Muscle layer of duodenum (tissue), 2 donors: Measurements from ENCODE around the gene DMRTB1.
"Not testable (repeated sequence)": the region's sequence is repeated elsewhere in the genome, so short reads cannot be mapped to it uniquely, and the experiment has no call there.

Experiments used
- H3K27ac ChIP-seq: one replicate; pipeline ENCODE4 v1.7.0; 2013; ENCODE audit warnings: mild to moderate bottlenecking, low read length
- H3K27me3 ChIP-seq: one replicate; pipeline ENCODE4 v1.7.0; 2013; ENCODE audit warnings: low read depth, mild to moderate bottlenecking, control low read depth, low read length
- H3K36me3 ChIP-seq, 2 donors: one replicate each; pipeline ENCODE4 v1.7.0; 2013; ENCODE audit warnings: low read length in 2 of 2, control low read depth in 1 of 2, mild to moderate bottlenecking in 1 of 2; ENCODE audit not compliant: insufficient read depth in 2 of 2, control insufficient read depth in 1 of 2
- H3K4me1 ChIP-seq, 2 donors: one replicate each; pipeline ENCODE4 v1.7.0; 2013; ENCODE audit warnings: low read length in 2 of 2, mild to moderate bottlenecking in 2 of 2, control low read depth in 1 of 2, moderate library complexity in 1 of 2; ENCODE audit not compliant: insufficient read depth in 2 of 2, control insufficient read depth in 1 of 2
- H3K4me3 ChIP-seq, 2 donors: one replicate each; pipeline ENCODE4 v1.7.0; 2013; ENCODE audit warnings: low read length in 2 of 2, low read depth in 1 of 2, mild to moderate bottlenecking in 1 of 2
- H3K9me3 ChIP-seq, 2 donors: one replicate each; pipeline ENCODE4 v1.7.0; 2013; ENCODE audit warnings: low read length in 2 of 2, control low read depth in 1 of 2, mild to moderate bottlenecking in 1 of 2; ENCODE audit not compliant: control insufficient read depth in 1 of 2
- donor health status: healthy.

The DMRTB1 gene

GRCh38 chr1:53417074-53417511, 42.1 kb upstream of the DMRTB1 start:
- Histone ChIP-seq H3K36me3 (no peaks in the 10 kb centered on the region), H3K27ac (no peak overlapping the region), H3K27me3 (no peaks in the 10 kb centered on the region), H3K4me3 (no peak overlapping the region), H3K9me3 (no peaks in the 10 kb centered on the region), H3K4me1 (peaks cover 0 to 6% of the 10 kb centered on the region in 2 donors)

GRCh38 chr1:53419034-53419433, 40.2 kb upstream of the DMRTB1 start:
- Histone ChIP-seq H3K9me3 (no peaks in the 10 kb centered on the region), H3K36me3 (no peaks in the 10 kb centered on the region), H3K27ac (no peak overlapping the region), H3K27me3 (no peaks in the 10 kb centered on the region), H3K4me3 (no peak overlapping the region), H3K4me1 (peaks cover 0 to 6% of the 10 kb centered on the region in 2 donors)

- Histone ChIP-seq H3K36me3 (no peaks in the 10 kb centered on the region), H3K4me1 (peaks cover 0 to 6% of the 10 kb centered on the region in 2 donors), H3K27ac (no peak overlapping the region), H3K4me3 (no peak overlapping the region), H3K27me3 (no peaks in the 10 kb centered on the region), H3K9me3 (no peaks in the 10 kb centered on the region)
Measured at GRCh38 chr1:53420341-53420740, 38.9 kb upstream of the DMRTB1 start.

- H3K27ac ChIP-seq = no peak overlapping the region
- peaks cover 0 to 6% of the 10 kb centered on the region in 2 donors for H3K4me1 ChIP-seq
- no peak overlapping the region for H3K4me3 ChIP-seq
- H3K9me3 ChIP-seq = no peaks in the 10 kb centered on the region
- H3K36me3 ChIP-seq = no peaks in the 10 kb centered on the region
- H3K27me3 ChIP-seq = no peaks in the 10 kb centered on the region
Measured at GRCh38 chr1:53421208-53421607, 38.0 kb upstream of the DMRTB1 start.

- Histone ChIP-seq H3K9me3 (no peaks in the 10 kb centered on the region), H3K36me3 (no peaks in the 10 kb centered on the region), H3K27me3 (no peaks in the 10 kb centered on the region), H3K4me1 (no peaks in the 10 kb centered on the region), H3K27ac (no peak overlapping the region), H3K4me3 (no peak overlapping the region)
Measured at GRCh38 chr1:53430261-53430660, 28.9 kb upstream of the DMRTB1 start.

GRCh38 chr1:53430779-53431178, 28.4 kb upstream of the DMRTB1 start:
- Histone ChIP-seq H3K4me1 (no peaks in the 10 kb centered on the region), H3K4me3 (no peak overlapping the region), H3K9me3 (no peaks in the 10 kb centered on the region), H3K27ac (no peak overlapping the region), H3K36me3 (no peaks in the 10 kb centered on the region), H3K27me3 (no peaks in the 10 kb centered on the region)

GRCh38 chr1:53431244-53431643, 28.0 kb upstream of the DMRTB1 start:
- H3K27me3 ChIP-seq = no peaks in the 10 kb centered on the region
- H3K4me3 ChIP-seq = no peak overlapping the region
- H3K27ac ChIP-seq = no peak overlapping the region
- no peaks in the 10 kb centered on the region for H3K36me3 ChIP-seq
- H3K4me1 ChIP-seq = no peaks in the 10 kb centered on the region
- H3K9me3 ChIP-seq = no peaks in the 10 kb centered on the region

GRCh38 chr1:53431805-53432565, 27.2 kb upstream of the DMRTB1 start:
- no peaks in the 10 kb centered on the region for H3K9me3 ChIP-seq
- H3K27ac ChIP-seq = no peak overlapping the region
- H3K4me3 ChIP-seq = no peak overlapping the region
- H3K27me3 ChIP-seq = no peaks in the 10 kb centered on the region
- no peaks in the 10 kb centered on the region for H3K36me3 ChIP-seq
- H3K4me1 ChIP-seq = no peaks in the 10 kb centered on the region

- Histone ChIP-seq H3K4me1 (no peaks in the 10 kb centered on the region), H3K4me3 (no peak overlapping the region), H3K9me3 (no peaks in the 10 kb centered on the region), H3K27ac (no peak overlapping the region), H3K27me3 (no peaks in the 10 kb centered on the region), H3K36me3 (no peaks in the 10 kb centered on the region)
Measured at GRCh38 chr1:53432611-53433010, 26.6 kb upstream of the DMRTB1 start.

- not testable (repeated sequence) for H3K36me3 ChIP-seq, H3K9me3 ChIP-seq, H3K4me1 ChIP-seq, H3K27me3 ChIP-seq, H3K4me3 ChIP-seq, H3K27ac ChIP-seq
Measured at GRCh38 chr1:53434405-53435007, 24.7 kb upstream of the DMRTB1 start.

GRCh38 chr1:53435151-53435550, 24.0 kb upstream of the DMRTB1 start:
- Histone ChIP-seq H3K9me3 (no peaks in the 10 kb centered on the region), H3K4me1 (no peaks in the 10 kb centered on the region), H3K36me3 (no peaks in the 10 kb centered on the region)

More at GRCh38 chr1:53435151-53435550, 24.0 kb upstream of the DMRTB1 start:
- Histone ChIP-seq H3K4me3 (no peak overlapping the region), H3K27ac (no peak overlapping the region), H3K27me3 (no peaks in the 10 kb centered on the region)
